GM21529 (cell line): ENCODE results near the gene DTNBP1.

Experiments used
- ATAC-seq: cut with Tn5 transposase; IDR thresholded peaks from one replicate; pipeline ENCODE4 v1.9.1; 2021; ENCODE audit not compliant: unreplicated experiment

Gene DTNBP1

DNA sequence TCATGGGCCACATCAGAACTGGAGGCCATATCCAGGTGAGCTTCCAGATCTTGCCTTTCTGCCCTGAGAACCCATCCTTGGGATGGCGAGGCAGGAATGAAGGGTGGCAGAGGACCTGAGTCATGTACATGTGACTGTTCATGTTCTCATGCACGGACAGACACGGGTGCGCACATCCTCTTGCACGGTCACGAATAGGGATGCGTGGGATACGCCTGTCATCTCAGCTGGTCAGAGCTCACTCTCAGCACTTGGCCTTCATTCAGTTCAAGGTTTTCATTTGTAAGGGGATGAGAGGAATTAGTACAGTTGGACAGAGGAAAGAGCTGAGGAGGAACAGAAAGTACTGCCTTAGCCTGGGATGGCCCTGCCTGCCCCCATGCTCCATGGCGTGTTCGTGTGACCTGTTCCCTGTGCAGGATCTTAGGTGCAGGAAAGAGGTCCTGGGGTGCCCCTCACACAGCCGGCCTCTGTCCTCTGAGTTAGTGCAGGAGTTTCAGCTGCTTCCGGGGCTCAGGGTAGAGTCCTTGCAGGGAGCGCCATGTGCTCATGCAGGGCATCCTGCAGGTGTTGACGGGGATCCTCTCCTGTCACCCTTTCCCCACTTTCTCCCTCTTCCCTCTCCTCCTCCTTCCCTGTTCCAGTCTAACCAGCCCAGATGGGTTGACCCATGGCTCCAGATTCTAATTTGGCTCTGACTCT is 173.4 kb downstream of the DTNBP1 start:
- no peak for ATAC-seq

DNA sequence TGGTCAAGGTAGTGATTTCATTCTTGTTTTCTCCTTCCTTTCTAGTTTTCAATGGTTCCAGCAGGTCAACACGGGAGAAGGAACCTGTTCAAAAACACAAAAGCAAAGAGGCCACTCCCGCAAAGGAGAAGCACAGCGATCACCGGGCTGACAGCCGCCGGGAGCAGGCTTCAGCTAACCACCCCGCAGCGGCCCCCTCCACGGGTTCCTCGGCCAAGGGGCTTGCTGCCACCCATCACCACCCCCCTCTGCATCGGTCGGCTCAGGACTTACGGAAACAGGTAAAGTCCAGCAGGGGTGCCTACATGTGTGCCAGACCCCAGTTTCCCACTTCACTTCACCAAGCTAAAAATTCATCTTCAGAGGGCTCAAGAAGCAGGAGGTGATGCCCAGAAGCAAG is 175.6 kb downstream of the DTNBP1 start:
- no peak for ATAC-seq

DNA sequence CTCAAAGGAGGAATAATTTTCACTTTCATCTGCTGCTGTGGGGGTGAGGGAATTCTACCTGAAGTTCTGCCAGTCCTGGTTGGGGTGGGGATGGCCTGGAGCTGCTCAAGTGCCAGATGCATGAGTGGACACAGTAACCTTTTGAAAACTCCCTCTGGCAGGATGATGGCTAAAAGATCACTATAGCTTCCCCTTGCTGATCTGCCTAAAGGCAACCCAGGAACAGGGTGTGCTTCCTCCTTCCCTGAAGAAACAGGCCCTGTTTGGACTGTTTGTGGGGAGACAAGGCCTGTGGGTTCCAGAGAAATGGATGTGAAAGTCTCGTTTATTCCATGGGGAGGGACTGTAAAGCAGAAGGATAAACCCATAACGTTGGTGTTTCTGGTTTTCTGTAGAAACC is 176.9 kb downstream of the DTNBP1 start:
- ATAC-seq = no peak

DNA sequence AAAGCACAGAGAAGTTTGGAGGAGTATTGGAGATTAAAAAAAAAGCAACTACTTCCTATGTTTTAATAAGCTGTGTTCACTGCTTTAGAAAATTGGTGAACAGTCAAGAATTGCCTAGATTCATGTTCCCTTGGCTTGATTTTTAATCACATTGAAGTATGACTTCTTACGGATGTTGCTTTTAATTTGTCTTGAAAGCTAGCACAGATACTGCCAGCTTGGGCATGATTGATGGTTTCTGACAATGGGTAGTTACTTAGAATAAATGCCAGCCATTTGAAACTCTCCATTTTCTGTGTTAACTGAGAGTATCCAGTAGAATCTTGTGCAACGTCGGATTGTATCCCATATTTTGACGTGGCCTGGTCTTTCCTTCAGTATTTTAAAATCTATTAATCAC is 178.0 kb downstream of the DTNBP1 start:
- ATAC-seq = no peak

DNA sequence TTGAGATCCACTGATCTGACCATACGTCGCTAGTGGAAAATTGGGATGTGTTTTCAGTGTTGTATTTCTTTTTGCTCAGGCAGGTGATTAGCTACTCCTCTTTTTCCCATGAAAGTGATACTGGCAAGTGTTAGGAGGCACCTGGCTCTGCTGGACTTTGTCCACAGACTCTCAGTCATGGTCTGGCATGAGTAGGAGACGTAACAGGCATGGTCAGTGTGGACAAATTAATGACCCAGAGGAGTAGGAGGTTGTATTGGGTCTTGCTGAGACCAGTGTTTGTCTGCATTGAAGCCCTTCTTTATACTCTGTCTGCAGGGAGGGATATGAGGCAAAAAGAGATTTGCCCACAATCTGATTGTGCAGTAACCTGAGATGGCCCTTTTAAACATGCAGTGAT is 178.7 kb downstream of the DTNBP1 start:
- ATAC-seq = no peak

DNA sequence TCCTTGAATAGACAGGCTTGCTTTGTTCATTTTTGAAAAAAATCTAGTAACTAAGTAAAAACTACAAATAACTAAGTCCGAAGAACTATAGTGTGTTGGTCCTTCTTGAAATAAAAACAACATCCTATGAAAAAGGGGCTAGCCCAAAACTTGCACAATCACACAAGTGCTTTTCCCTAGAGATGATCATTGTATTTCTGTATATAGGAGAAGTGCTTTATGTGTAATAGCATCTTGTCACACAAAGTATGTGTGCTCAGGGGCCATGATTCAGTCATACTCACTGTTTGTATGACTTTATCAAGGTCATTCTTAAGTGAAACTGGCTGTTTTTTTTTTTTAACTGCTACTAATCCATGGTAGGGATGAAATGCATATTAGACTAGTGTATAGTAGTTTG is 179.8 kb downstream of the DTNBP1 start:
- no peak for ATAC-seq

- no peak for ATAC-seq
Observed at GRCh38 chr6:15481390-15482291, 181.2 kb downstream of the DTNBP1 start.

DNA sequence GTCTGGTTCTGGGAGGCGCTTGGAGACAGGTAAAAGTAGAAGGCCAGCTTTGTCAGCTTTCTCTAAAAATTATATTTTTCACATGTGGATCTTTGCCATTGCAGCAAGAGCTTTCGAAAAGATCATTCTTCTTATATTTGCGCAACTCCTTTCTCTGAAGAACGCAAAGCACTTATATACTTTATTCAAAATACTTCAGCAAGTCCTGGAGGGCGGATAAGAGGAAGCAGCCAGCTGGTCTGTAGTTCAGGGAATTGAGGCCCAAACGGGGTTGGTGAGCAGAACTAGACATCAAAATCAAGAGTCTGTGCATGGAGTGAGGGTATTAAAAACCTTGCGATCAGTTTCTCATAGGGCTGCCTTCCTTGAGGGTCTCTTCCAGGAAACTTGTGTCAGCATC is 182.3 kb downstream of the DTNBP1 start:
- no peak for ATAC-seq

DNA sequence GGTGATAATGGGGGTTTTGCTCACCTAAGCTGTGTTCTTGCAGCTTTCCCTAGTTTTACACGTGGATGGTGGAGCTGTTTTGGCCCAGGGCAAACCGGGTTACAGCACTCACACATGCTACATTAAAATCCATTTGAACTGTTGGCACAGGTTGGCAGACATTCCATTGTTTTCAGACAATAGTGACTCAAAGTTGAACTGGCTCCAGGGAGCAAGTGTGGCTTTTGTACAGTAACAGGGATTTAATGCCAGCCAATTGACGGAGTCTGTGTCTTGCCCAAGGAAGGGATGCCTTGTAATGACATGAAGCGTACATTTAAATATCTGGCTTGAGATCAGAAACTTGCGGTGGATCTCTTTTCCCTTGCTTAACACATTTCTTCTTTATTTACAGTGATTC is 183.1 kb downstream of the DTNBP1 start:
- ATAC-seq = no peak

DNA sequence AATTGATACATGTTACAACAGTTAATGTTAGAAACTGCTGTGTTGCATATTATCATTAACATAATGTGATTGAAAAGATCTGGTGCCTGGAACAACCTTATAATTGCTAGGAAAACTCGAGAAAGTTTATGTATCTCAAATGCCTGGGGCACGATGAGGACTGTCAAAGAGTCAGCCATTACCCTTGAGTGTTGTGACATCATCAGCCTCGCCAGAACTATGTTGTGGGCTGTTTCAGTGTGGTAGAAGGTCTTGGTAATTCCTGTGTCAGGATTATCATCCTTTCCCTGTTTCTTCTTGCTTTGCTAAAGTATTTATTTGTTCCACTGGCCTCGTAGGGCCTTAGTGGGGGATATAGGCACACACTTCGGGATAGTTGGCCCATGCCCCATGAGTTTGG is 185.1 kb downstream of the DTNBP1 start:
- no peak for ATAC-seq

GRCh38 chr6:15476631-15477380 is 186.0 kb downstream of the DTNBP1 start:
- ATAC-seq = no peak

DNA sequence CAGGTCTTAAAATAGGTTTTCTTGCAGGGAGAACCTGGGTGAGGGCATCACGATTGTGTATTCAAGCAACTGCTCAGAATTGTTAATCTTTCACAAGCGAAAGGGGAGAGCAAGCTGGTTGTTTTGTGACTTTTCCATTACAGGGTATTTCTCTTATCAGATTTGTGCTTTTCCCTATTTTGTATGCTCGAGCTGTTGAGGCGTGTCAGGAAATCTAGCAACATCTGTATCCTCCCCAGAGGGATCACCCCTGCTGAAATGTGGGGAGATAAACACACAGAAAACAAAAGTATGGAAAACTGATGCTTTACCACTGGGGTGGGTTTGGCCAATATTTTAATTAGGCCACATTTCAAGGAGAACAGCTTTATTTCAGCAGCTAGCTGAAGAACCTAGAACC is 187.0 kb downstream of the DTNBP1 start:
- no peak for ATAC-seq

- ATAC-seq = no peak
Observed at GRCh38 chr6:15475261-15475660, 187.6 kb downstream of the DTNBP1 start.

GRCh38 chr6:15474196-15474595 is 188.6 kb downstream of the DTNBP1 start:
- no peak for ATAC-seq

DNA sequence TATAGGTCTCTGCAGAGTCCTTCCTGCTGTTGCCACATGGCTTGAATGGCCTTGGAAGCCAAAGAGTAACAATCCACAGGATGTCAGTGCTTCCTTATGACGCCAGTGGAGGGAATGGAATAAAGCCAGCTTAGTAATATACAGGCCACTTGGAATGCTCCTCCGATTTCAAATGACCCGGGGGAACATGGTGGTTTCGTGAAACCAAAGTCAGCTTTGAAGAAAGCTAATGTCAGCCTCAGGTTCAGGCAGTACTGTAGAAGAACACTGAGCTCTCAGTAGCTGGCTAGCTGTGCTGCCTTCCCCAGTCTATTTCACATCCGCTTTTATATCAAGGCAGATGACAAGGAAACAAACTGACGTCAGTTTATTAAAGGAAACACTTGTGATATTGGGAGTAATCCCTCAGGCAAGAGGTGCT is 189.1 kb downstream of the DTNBP1 start:
- no peak for ATAC-seq

- no peak for ATAC-seq
Observed at GRCh38 chr6:15473174-15473573, 189.7 kb downstream of the DTNBP1 start.
